Muscle layer of duodenum (tissue), 2 donors: ENCODE data around the gene KCNIP1.

Source experiments
- H3K27ac ChIP-seq: one replicate; pipeline ENCODE4 v1.7.0; 2013; ENCODE audit warnings: mild to moderate bottlenecking, low read length
- H3K27me3 ChIP-seq: one replicate; pipeline ENCODE4 v1.7.0; 2013; ENCODE audit warnings: low read depth, mild to moderate bottlenecking, control low read depth, low read length
- H3K36me3 ChIP-seq, 2 donors: one replicate each; pipeline ENCODE4 v1.7.0; 2013; ENCODE audit warnings: low read length in 2 of 2, control low read depth in 1 of 2, mild to moderate bottlenecking in 1 of 2; ENCODE audit not compliant: insufficient read depth in 2 of 2, control insufficient read depth in 1 of 2
- H3K4me1 ChIP-seq, 2 donors: one replicate each; pipeline ENCODE4 v1.7.0; 2013; ENCODE audit warnings: low read length in 2 of 2, mild to moderate bottlenecking in 2 of 2, control low read depth in 1 of 2, moderate library complexity in 1 of 2; ENCODE audit not compliant: insufficient read depth in 2 of 2, control insufficient read depth in 1 of 2
- H3K4me3 ChIP-seq, 2 donors: one replicate each; pipeline ENCODE4 v1.7.0; 2013; ENCODE audit warnings: low read length in 2 of 2, low read depth in 1 of 2, mild to moderate bottlenecking in 1 of 2
- H3K9me3 ChIP-seq, 2 donors: one replicate each; pipeline ENCODE4 v1.7.0; 2013; ENCODE audit warnings: low read length in 2 of 2, control low read depth in 1 of 2, mild to moderate bottlenecking in 1 of 2; ENCODE audit not compliant: control insufficient read depth in 1 of 2
- donor health status: healthy.

Gene KCNIP1

GRCh38 chr5:170633235-170634081 lies 129.6 kb downstream of the KCNIP1 start:
- Histone ChIP-seq H3K9me3 (no peaks in the 10 kb centered on the region), H3K4me3 (peak overlapping the region; percentile 5 to 46), H3K27ac (peak overlapping the region; percentile 2), H3K36me3 (no peaks in the 10 kb centered on the region), H3K4me1 (peaks cover 10 to 34% of the 10 kb centered on the region in 2 donors), H3K27me3 (no peaks in the 10 kb centered on the region)

DNA sequence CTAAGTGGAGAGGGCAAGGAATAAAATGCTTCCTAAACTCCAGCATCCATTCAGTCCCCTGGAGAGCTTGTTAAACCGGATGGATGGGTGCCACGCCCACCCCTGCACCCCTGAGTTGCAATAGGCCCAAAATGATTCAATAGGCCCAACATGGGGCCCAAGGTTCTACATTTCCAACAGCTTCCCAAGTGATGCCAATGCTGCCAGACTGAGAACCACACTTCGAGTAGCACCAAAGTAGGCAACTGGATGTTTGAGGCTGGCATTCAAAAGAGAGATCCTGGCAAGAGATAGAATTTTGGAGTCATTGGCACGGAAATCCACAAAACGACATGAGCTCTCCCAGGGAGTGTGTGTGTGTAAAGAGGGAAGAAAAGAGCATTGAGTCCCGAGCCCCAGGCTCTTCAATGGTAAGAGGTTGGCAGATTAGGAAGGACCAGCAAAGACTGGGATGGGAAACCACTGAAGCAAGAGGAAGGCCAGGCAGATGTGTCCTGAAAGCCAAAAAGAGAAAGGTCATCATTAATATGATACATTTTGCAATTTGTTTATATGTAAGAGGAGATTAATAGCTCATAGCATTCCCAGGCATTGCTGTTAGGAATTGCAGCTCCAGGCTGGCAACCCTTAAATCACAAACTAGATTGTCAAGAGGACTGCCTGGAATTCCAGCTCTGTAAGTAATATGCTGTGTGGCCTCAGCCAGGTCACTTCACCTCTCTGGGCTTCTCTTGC lies 130.6 kb downstream of the KCNIP1 start:
- no peaks in the 10 kb centered on the region for H3K36me3 ChIP-seq
- H3K9me3 ChIP-seq: no peaks in the 10 kb centered on the region
- H3K4me3 ChIP-seq: no peak overlapping the region
- no peaks in the 10 kb centered on the region for H3K27me3 ChIP-seq
- H3K4me1 ChIP-seq: peaks cover 10 to 34% of the 10 kb centered on the region in 2 donors
- H3K27ac ChIP-seq: no peak overlapping the region

GRCh38 chr5:170635706-170636105 lies 131.9 kb downstream of the KCNIP1 start:
- Histone ChIP-seq H3K4me1 (peaks cover 10 to 33% of the 10 kb centered on the region in 2 donors), H3K36me3 (no peaks in the 10 kb centered on the region), H3K27me3 (no peaks in the 10 kb centered on the region), H3K4me3 (no peak overlapping the region), H3K27ac (no peak overlapping the region), H3K9me3 (no peaks in the 10 kb centered on the region)

DNA sequence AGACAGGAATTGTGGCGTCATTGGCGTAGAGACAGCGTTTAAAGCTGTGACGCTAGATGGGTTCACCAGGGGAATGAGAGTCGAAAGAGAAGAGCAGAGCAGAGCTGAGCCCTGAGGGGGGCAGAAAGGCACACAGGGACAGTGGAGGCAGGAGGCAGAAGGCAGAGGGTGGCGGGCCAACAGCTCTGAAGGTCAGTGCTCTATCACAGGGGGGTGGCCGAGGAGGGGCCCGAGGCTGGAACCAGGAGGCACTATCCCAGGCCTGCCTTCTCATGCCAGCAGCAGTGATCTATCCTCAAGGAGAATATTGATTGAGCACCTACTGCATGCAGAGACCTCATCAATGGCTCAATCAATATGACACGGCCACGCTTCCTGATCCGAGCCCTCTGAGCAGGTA lies 132.4 kb downstream of the KCNIP1 start:
- peaks cover 10 to 28% of the 10 kb centered on the region in 2 donors for H3K4me1 ChIP-seq

GRCh38 chr5:170636801-170637477 lies 133.1 kb downstream of the KCNIP1 start:
- Histone ChIP-seq H3K36me3 (no peaks in the 10 kb centered on the region), H3K4me3 (no peak overlapping the region), H3K9me3 (no peaks in the 10 kb centered on the region), H3K4me1 (peaks cover 10 to 21% of the 10 kb centered on the region in 2 donors), H3K27me3 (no peaks in the 10 kb centered on the region), H3K27ac (no peak overlapping the region)

More for the DNA sequence above, 132.4 kb downstream of the KCNIP1 start:
- Histone ChIP-seq H3K36me3 (no peaks in the 10 kb centered on the region), H3K4me3 (no peak overlapping the region), H3K27me3 (no peaks in the 10 kb centered on the region), H3K9me3 (no peaks in the 10 kb centered on the region), H3K27ac (no peak overlapping the region)

DNA sequence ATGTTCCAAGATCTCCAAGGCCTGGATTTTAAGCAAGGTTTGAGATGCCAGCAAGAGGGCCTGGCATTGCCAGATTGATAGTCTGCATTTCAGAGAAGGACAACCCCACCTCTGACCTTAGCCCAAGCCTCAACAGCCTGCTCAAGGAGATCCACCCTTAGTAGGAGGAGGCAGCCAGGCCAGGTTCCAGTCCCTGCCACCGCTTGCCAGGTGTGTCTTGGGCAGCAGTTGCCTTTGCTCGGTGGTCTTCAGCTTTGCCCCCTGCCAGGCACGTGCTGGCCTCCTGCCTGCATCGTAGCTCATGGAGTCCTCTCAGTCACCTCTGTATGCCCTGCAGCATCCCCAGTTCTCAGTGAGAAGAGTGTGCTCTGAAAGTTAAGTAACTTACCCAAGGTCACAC lies 134.2 kb downstream of the KCNIP1 start:
- Histone ChIP-seq H3K4me1 (peaks cover 10% of the 10 kb centered on the region in 2 donors), H3K27ac (no peak overlapping the region)

DNA sequence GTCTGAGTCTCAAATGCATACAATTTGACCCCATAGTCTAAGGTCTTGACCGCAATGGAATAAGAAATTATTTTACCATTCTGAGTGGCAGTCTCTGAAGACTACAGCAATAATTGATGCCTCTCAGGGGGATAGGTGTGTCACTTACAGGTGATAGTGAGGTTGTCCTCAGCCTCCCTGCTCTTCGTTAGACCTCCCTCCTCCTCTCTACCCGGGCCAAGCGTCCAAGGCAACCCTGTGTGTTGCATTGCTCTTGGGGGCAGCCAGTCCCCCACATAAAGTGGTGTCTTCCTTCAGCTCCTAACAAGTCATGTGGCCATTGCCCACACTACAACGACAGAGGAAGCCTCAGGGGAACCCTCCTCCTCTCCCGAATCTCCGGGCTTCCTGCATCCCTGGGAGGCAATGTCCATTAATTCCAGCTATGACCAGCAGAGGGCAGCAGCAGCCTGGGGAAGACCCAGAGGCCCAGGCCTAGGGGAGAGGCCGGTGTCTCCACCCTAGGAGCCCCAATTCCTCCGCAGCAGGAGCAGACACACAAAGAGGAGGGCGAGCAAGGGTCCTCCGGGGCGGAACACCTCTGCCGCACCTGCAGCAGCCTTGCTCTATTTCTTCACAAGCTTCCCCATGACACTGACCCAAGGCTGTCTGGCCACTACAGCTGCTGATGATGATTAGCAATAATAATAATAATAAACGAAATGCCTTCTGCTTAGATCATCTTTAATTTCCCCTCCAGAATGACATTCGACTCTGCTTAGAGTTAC lies 134.8 kb downstream of the KCNIP1 start:
- Histone ChIP-seq H3K36me3 (no peaks in the 10 kb centered on the region), H3K4me3 (no peak overlapping the region), H3K9me3 (no peaks in the 10 kb centered on the region), H3K27me3 (no peaks in the 10 kb centered on the region), H3K27ac (no peak overlapping the region), H3K4me1 (peaks cover 10% of the 10 kb centered on the region in 2 donors)

More for the DNA sequence above, 134.2 kb downstream of the KCNIP1 start:
- H3K4me3 ChIP-seq: no peak overlapping the region
- no peaks in the 10 kb centered on the region for H3K9me3 ChIP-seq
- H3K36me3 ChIP-seq: no peaks in the 10 kb centered on the region
- H3K27me3 ChIP-seq: no peaks in the 10 kb centered on the region

GRCh38 chr5:170639221-170639925 lies 135.6 kb downstream of the KCNIP1 start:
- H3K4me3 ChIP-seq: no peak overlapping the region
- H3K4me1 ChIP-seq: peaks cover 3% of the 10 kb centered on the region in 2 donors
- no peaks in the 10 kb centered on the region for H3K36me3 ChIP-seq
- H3K9me3 ChIP-seq: no peaks in the 10 kb centered on the region
- no peak overlapping the region for H3K27ac ChIP-seq
- H3K27me3 ChIP-seq: no peaks in the 10 kb centered on the region

DNA sequence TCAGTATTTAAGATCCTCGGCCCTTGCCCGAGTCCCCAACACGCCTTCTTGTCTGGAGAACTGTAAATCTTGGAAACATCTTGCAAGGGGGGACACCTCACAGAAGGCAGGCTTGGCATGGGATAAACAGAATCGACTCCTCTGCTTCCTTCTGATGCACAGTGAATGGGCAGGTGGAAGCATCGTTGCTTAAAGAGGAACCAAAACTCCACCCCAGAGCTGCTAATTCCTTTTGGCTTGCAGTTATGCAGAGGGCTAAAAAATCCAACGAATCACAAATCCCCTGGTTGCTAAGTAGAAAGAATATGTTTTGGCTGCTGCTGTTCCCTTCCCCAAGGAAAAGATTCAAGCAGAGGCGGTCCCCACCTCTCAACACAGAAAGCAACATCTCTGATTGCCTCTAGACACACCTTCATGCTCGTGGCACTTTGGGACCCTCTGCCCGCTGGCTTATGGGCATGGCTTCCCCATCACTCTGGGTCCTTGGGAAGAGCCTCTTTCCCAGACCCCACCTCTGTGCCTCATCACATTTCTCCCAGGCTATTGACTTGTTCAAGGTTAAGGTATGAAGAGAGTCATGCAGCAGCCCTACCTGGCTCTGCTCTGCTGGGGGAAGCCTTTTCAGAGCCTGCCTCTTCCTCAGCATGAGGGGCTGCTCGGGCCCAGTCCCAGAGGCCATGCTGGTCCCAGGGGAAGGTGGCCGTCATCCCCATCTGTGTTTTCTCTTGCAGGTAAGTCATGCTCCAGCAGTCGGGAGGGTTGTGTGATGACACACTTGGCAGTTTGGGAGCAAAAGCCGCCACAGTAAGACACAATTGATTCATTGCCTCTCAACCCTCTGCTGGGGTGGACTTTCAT lies 137.1 kb downstream of the KCNIP1 start:
- Histone ChIP-seq H3K9me3 (no peaks in the 10 kb centered on the region), H3K4me1 (no peaks in the 10 kb centered on the region), H3K27ac (no peak overlapping the region), H3K36me3 (no peaks in the 10 kb centered on the region), H3K4me3 (no peak overlapping the region), H3K27me3 (no peaks in the 10 kb centered on the region)

DNA sequence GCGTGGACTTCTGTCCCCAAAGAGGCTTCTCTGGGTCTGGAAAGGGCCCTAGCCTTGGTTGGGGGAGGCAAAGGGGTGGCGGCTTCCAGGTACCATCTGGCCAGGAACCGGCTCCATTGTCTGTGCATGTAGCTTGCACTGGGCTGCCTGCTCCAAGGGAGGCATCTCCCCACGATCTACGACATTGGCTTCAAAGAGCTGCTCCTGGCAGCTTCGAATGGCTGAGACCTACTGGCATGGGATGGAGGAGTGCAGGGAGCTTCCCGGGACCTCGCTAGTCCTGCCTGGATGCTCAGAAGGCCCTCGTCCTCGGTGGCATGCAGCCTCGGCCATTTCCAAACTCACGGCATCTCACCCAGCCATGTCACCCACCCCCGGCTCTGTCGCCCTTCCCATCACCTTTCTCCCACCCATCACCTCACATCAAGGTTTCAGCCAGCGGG lies 137.8 kb downstream of the KCNIP1 start:
- Histone ChIP-seq H3K4me1 (no peaks in the 10 kb centered on the region), H3K27ac (no peak overlapping the region), H3K27me3 (no peaks in the 10 kb centered on the region), H3K4me3 (no peak overlapping the region), H3K36me3 (no peaks in the 10 kb centered on the region), H3K9me3 (no peaks in the 10 kb centered on the region)
